Endothelial cell (in vitro differentiated cells): ENCODE data around the gene NGF. TPM values are rescaled to one million over a fixed set of nuclear protein-coding genes. Genes with fewer than 3 reads are reported as not detected.

Source experiments
- DNase-seq: peaks from one replicate; pipeline ENCODE4 v3.0.0; 2021; ENCODE audit warnings: low spot score
- H3K27ac Mint-ChIP-seq: one replicate; pipeline ENCODE4 v1.8.0; 2021; ENCODE audit warnings: mixed read lengths, inconsistent platforms; ENCODE audit not compliant: unreplicated experiment
- H3K27me3 Mint-ChIP-seq: one replicate; pipeline ENCODE4 v1.8.0; 2021; ENCODE audit warnings: mild to moderate bottlenecking, moderate library complexity, mixed read lengths, inconsistent platforms; ENCODE audit not compliant: unreplicated experiment
- H3K36me3 Mint-ChIP-seq: one replicate; pipeline ENCODE4 v1.8.0; 2021; ENCODE audit warnings: mild to moderate bottlenecking, low read depth, mixed read lengths, inconsistent platforms; ENCODE audit not compliant: unreplicated experiment
- H3K4me1 Mint-ChIP-seq: one replicate; pipeline ENCODE4 v1.8.0; 2021; ENCODE audit warnings: mild to moderate bottlenecking, mixed read lengths, inconsistent platforms; ENCODE audit not compliant: unreplicated experiment
- H3K4me3 Mint-ChIP-seq: one replicate; pipeline ENCODE4 v1.8.0; 2021; ENCODE audit warnings: mild to moderate bottlenecking, mixed read lengths, inconsistent platforms; ENCODE audit not compliant: unreplicated experiment
- H3K9me3 Mint-ChIP-seq: one replicate; pipeline ENCODE4 v1.8.0; 2021; ENCODE audit warnings: mixed read lengths, inconsistent platforms; ENCODE audit not compliant: unreplicated experiment
- total RNA-seq: library from RNA; stranded (reverse); fragmentation: NEBNext Ultra II Directional; extraction: Animal tissue kit (Norgen Biotek cat#: 25700); gene quantifications from one replicate; pipeline ENCODE4 v1.2.1, GENCODE V29; 2021; ENCODE audit not compliant: unreplicated experiment
- TF ChIP-seq, protein P1 (sequence below): fragments of 200-600 bp; sonication (generic); IDR thresholded peaks from one replicate; pipeline ENCODE4 v1.5.0; 2021; ENCODE audit warnings: antibody characterized with exemption; ENCODE audit not compliant: unreplicated experiment

Gene NGF
- total RNA-seq, 1 donor from 2014 or later = 0.69 TPM

DNA sequence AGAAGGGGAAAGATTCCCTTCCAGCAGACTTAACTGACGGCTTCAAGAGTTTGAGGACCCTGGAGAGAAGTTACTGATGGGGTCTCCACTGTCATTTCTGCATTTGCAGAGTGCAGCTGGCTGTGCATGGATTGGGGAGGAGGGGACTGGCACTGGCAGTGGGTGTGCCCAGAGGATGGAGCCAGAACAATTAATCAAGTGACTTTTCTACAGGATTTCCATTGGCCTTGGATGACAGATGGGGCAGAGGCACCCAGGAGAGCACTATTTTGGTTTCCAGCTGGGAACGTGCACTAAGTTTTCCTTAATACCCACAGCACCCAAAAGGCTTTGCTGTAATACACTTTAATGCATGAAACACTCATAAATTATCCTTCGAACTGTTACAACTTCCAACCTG, 1.3 kb downstream of the NGF start:
- peaks cover 16% of the 10 kb centered on the region for H3K27me3 Mint-ChIP-seq
- TF ChIP-seq, protein P1, sequence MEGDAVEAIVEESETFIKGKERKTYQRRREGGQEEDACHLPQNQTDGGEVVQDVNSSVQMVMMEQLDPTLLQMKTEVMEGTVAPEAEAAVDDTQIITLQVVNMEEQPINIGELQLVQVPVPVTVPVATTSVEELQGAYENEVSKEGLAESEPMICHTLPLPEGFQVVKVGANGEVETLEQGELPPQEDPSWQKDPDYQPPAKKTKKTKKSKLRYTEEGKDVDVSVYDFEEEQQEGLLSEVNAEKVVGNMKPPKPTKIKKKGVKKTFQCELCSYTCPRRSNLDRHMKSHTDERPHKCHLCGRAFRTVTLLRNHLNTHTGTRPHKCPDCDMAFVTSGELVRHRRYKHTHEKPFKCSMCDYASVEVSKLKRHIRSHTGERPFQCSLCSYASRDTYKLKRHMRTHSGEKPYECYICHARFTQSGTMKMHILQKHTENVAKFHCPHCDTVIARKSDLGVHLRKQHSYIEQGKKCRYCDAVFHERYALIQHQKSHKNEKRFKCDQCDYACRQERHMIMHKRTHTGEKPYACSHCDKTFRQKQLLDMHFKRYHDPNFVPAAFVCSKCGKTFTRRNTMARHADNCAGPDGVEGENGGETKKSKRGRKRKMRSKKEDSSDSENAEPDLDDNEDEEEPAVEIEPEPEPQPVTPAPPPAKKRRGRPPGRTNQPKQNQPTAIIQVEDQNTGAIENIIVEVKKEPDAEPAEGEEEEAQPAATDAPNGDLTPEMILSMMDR = no peak

DNA sequence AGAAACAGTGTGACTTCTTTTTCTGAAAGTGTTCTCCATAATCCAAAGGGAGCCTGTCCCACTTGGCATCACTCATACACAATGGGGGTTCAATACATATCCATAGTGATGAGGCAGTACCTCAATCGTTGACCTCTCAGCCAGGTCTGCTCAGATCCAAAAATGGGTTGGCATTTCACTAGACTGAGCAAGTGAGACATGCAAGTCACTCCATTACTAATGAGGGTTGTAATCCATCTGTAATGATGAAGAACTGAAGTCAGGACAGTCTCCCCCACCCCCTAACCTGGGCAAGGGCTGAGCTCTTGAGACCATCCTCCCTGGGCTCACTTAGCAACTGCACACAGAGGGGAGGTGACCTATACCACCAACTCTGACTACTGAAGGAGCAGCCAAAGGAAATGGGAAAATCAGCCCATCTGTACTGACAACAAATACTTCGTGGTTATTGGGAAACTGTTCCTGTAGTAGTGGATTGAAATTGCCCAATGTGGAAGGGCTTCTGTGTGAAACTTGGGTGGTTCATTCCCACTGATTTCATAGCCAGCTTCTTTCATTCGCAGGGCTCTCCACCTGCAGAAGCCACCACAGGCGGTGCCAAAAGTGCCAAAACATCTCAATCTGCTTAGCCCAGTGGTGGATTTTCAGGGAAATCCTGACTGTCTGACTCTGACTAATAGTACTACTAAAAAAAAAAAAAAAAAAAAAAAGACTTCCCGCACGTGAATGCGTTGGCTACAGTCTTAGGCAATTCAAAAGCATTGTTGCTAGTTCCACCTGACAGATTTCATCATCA, 5.0 kb downstream of the NGF start:
- H3K4me1 Mint-ChIP-seq = peaks cover 30% of the 10 kb centered on the region

More for the DNA sequence above, 1.3 kb downstream of the NGF start:
- no peak overlapping the region for H3K4me3 Mint-ChIP-seq
- peaks cover 27% of the 10 kb centered on the region for H3K4me1 Mint-ChIP-seq
- no peaks in the 10 kb centered on the region for H3K9me3 Mint-ChIP-seq
- no peak for DNase-seq
- H3K27ac Mint-ChIP-seq = no peak overlapping the region
- no peaks in the 10 kb centered on the region for H3K36me3 Mint-ChIP-seq

DNA sequence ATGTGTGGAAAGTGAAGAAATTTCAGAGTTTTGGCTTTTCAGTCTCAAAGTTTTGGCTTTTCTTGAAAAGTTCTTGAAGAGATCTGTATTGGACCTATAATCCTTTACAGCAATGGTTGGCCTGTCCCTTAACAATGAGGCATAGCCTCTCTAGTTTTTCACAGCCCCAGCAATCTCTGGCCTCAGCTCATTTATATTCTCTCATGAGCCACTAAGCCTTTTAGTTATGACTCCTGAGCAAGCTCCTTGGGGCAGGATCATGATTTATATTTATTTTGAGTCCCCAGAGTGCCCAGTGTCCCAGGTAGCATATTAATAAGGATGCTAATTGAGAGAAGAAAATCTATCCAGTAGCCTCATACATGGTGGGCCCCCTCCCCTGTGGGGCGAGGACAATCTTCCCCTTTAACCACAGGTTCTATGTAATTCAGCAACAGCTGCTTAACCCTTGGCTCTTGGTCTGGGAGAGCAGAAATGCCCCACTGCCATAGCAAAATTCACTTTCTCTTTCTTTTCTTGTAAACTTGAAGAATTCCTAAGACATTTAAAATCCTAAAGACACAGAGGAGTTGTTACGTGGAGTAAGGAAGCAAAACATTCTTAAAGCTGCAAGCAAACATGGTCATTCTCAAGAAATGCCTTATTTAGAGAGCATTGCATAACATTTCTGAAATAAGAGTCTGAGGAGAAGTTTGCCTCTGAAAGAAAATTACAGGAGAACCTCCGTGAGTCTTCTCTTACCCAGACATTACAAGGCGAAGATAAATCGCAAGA, 6.3 kb downstream of the NGF start:
- Mint-ChIP-seq H3K4me1 (peaks cover 34% of the 10 kb centered on the region), H3K9me3 (no peaks in the 10 kb centered on the region), H3K27ac (no peak overlapping the region), H3K27me3 (peaks cover 6% of the 10 kb centered on the region), H3K36me3 (no peaks in the 10 kb centered on the region), H3K4me3 (no peak overlapping the region)
- TF ChIP-seq, protein P1 = no peak
- DNase-seq = no peak

More for the DNA sequence above, 5.0 kb downstream of the NGF start:
- DNase-seq = no peak
- H3K27ac Mint-ChIP-seq = no peak overlapping the region
- H3K27me3 Mint-ChIP-seq = peaks cover 9% of the 10 kb centered on the region
- H3K36me3 Mint-ChIP-seq = no peaks in the 10 kb centered on the region
- no peaks in the 10 kb centered on the region for H3K9me3 Mint-ChIP-seq
- no peak overlapping the region for H3K4me3 Mint-ChIP-seq
- TF ChIP-seq, protein P1 = no peak

DNA sequence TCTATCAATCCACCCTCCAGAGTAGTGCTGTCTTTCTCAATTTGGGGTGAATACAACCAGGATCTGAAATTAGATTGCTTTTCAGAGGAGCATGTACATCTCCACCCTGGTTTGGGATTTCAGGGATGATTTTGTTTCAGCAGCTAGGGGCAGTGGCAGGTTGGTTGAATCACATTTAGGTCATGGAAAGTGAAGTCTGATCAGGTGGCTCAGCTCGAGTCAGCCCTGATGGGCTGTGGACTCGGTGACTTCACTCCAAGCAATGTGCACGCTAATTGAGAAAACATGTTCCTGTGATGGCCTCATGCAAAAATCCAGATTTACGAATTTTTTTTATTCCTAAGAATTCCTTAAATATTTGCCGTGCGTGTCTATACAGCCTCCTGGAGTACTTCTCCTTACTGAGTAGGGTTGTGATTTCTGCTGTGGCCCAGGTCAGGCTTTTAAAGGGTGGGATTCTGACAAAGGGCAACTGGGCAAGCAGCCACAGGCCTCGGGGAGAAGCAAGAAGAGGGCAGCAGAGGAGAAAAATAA, 7.5 kb downstream of the NGF start:
- Mint-ChIP-seq H3K9me3 (no peaks in the 10 kb centered on the region), H3K4me3 (no peak overlapping the region), H3K36me3 (no peaks in the 10 kb centered on the region), H3K27ac (no peak overlapping the region), H3K4me1 (peaks cover 33% of the 10 kb centered on the region), H3K27me3 (peaks cover 1% of the 10 kb centered on the region)
- no peak for DNase-seq
- TF ChIP-seq, protein P1 = no peak
